ENCODE data around the gene FIGNL2. TPM values are rescaled to one million over a fixed set of nuclear protein-coding genes. Genes with fewer than 3 reads are reported as not detected.
"Not testable (repeated sequence)": the region's sequence is repeated elsewhere in the genome, so short reads cannot be mapped to it uniquely, and the experiment has no call there.

FIGNL2 gene
- total and polyA plus RNA-seq, 4 donors, result 0.06 to 0.70 (median 0.33) TPM

GRCh38 chr12:51801027-51801426 is 47.5 kb downstream of the FIGNL2 start:
- no peak for DNase-seq (ENCODE audit: low spot score)
- Histone ChIP-seq H3K36me3 (ENCODE audit: control insufficient read depth in 4 of 4, insufficient read depth in 3 of 4, low read depth in 1 of 4, low read length in 3 of 4) (peaks cover 0 to 2% (median 0%) of the 10 kb centered on the region in 4 donors), H3K4me1 (ENCODE audit: control insufficient read depth in 4 of 4, insufficient read depth in 4 of 4, low read length in 3 of 4) (peaks cover 0 to 2% (median 0%) of the 10 kb centered on the region in 4 donors), H3K9me3 (ENCODE audit: control insufficient read depth in 4 of 4, low read length in 3 of 4) (no peaks in the 10 kb centered on the region), H3K4me3 (ENCODE audit: low read depth in 1 of 3, low read length in 3 of 3) (no peak overlapping the region), H3K9ac (ENCODE audit: low read depth in 1 of 2, low read length in 2 of 2) (no peak overlapping the region), H3K27ac (ENCODE audit: low read depth in 1 of 2, low read length in 2 of 2) (no peak overlapping the region), H3K27me3 (ENCODE audit: control insufficient read depth in 4 of 4, insufficient read depth in 4 of 4, low read length in 3 of 4) (no peaks in the 10 kb centered on the region)
- TF ChIP-seq CTCF (IDR thresholded peaks at IDR 0.05; ENCODE audit: low read depth, low read length, missing input control) (no peak), YY1 (IDR thresholded peaks at IDR 0.05) (no peak), REST (IDR thresholded peaks at IDR 0.05) (no peak)
- WGBS, result 94% methylated on average over 1 of the region's 1 CpG

DNA sequence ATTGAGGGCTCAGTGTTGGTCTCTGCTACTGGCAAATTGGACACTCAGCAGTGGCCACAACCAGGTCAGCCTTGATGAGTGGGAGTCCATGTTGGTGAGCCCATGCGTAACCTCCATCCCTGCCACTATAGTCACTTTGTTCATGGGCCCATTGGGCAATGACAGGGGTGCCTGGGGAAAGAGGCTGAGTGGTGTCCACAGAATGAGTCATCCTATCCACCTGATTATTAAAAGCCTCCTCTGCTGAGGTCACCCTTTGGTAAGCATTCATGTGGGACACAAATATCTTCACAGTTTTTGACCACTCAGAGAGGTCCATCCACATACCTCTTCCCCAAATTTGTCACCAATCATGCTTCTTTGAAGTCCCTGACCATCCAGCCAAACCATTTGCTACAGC is 50.0 kb downstream of the FIGNL2 start:
- WGBS, result 96% methylated on average over 1 of the region's 1 CpG
- DNase-seq (ENCODE audit: low spot score), result no peak
- Histone ChIP-seq H3K4me3 (ENCODE audit: low read depth in 1 of 3, low read length in 3 of 3) (no peak overlapping the region), H3K9me3 (ENCODE audit: control insufficient read depth in 4 of 4, low read length in 3 of 4) (no peaks in the 10 kb centered on the region), H3K9ac (ENCODE audit: low read depth in 1 of 2, low read length in 2 of 2) (no peak overlapping the region), H3K27me3 (ENCODE audit: control insufficient read depth in 4 of 4, insufficient read depth in 4 of 4, low read length in 3 of 4) (no peaks in the 10 kb centered on the region), H3K36me3 (ENCODE audit: control insufficient read depth in 4 of 4, insufficient read depth in 3 of 4, low read depth in 1 of 4, low read length in 3 of 4) (peaks cover 0 to 8% (median 4%) of the 10 kb centered on the region in 4 donors), H3K27ac (ENCODE audit: low read depth in 1 of 2, low read length in 2 of 2) (no peak overlapping the region), H3K4me1 (ENCODE audit: control insufficient read depth in 4 of 4, insufficient read depth in 4 of 4, low read length in 3 of 4) (peaks cover 0 to 2% (median 0%) of the 10 kb centered on the region in 4 donors)
- TF ChIP-seq HNF4G (IDR thresholded peaks at IDR 0.05) (no peak), TAF1 (conservative IDR thresholded peaks at IDR 0.05) (no peak), EGR1 (IDR thresholded peaks at IDR 0.05; ENCODE audit: low read depth in 2 of 2) (no peak), ZBTB33 (IDR thresholded peaks at IDR 0.05) (no peak), REST (IDR thresholded peaks at IDR 0.05) (no peak), JUND (IDR thresholded peaks at IDR 0.05) (no peak), YY1 (IDR thresholded peaks at IDR 0.05) (no peak), FOXA1 (IDR thresholded peaks at IDR 0.05) (no peak), RAD21 (IDR thresholded peaks at IDR 0.05) (no peak), GABPA (IDR thresholded peaks at IDR 0.05 in 1 of 2, conservative IDR thresholded peaks at IDR 0.05 in 1 of 2) (no peak), SP1 (IDR thresholded peaks at IDR 0.05) (no peak), FOXA2 (IDR thresholded peaks at IDR 0.05) (no peak), NR2F2 (IDR thresholded peaks at IDR 0.05) (no peak), RXRA (IDR thresholded peaks at IDR 0.05) (no peak), HNF4A (conservative IDR thresholded peaks at IDR 0.05) (no peak)
- TF ChIP-seq, protein P1, sequence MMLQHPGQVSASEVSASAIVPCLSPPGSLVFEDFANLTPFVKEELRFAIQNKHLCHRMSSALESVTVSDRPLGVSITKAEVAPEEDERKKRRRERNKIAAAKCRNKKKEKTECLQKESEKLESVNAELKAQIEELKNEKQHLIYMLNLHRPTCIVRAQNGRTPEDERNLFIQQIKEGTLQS (IDR thresholded peaks at IDR 0.05), result no peak

DNA sequence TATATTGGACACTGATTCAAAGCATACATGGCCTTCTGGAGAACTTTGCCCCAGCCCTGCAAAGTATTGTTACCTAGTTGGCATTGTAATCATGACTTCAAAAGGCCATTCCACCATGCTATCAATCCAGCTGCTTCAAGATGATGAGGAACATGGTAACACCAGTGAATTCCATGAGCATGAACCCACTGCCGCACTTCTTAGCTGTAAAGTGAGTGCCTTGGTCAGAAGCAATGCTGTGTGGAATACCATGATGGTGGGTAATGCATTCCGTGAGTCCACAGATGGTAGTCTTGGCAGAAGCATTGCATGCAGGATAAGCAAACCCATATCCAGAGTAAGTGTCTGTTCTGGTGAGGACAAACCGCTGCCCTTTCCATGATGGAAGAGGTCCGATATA is 50.5 kb downstream of the FIGNL2 start:
- not testable (repeated sequence) for H3K27me3 ChIP-seq (ENCODE audit: control insufficient read depth in 4 of 4, insufficient read depth in 4 of 4, low read length in 3 of 4); H3K4me1 ChIP-seq (ENCODE audit: control insufficient read depth in 4 of 4, insufficient read depth in 4 of 4, low read length in 3 of 4); H3K9ac ChIP-seq (ENCODE audit: low read depth in 1 of 2, low read length in 2 of 2); DNase-seq (ENCODE audit: low spot score); H3K9me3 ChIP-seq (ENCODE audit: control insufficient read depth in 4 of 4, low read length in 3 of 4); H3K27ac ChIP-seq (ENCODE audit: low read depth in 1 of 2, low read length in 2 of 2); H3K36me3 ChIP-seq (ENCODE audit: control insufficient read depth in 4 of 4, insufficient read depth in 3 of 4, low read depth in 1 of 4, low read length in 3 of 4); H3K4me3 ChIP-seq (ENCODE audit: low read depth in 1 of 3, low read length in 3 of 3)
- WGBS, result 99% methylated on average over 4 of the region's 4 CpGs
